Neural progenitor cell (in vitro differentiated cells): ENCODE measurements around the gene RRP8. TPM values are rescaled to one million over a fixed set of nuclear protein-coding genes. Genes with fewer than 3 reads are reported as not detected.

Experiments used
- DNase-seq: peaks from one replicate; pipeline ENCODE4 v3.0.0-alpha.2; 2016; ENCODE audit warnings: low spot score
- H2AFZ ChIP-seq: fragments of 200-600 bp; sonication (generic); replicated peaks from 2 replicates; pipeline ENCODE4 v1.6.1; 2016; ENCODE audit warnings: antibody characterized with exemption
- H3F3A ChIP-seq: fragments of 200-600 bp; sonication (generic); 2 replicates; pipeline ENCODE4 v1.6.1; 2016; ENCODE audit warnings: antibody characterized with exemption, low read depth
- H3K27ac ChIP-seq: fragments of 200-600 bp; sonication (generic); 2 replicates; pipeline ENCODE4 v1.5.1; 2016; ENCODE audit warnings: mild to moderate bottlenecking
- H3K27me3 ChIP-seq: fragments of 200-600 bp; sonication (generic); 2 replicates; pipeline ENCODE4 v1.6.1; 2016; ENCODE audit warnings: mild to moderate bottlenecking, moderate library complexity
- H3K36me3 ChIP-seq: fragments of 200-600 bp; sonication (generic); 2 replicates; pipeline ENCODE4 v1.5.1; 2016
- H3K4me1 ChIP-seq: fragments of 200-600 bp; sonication (generic); 2 replicates; pipeline ENCODE4 v1.6.1; 2016; ENCODE audit warnings: mixed run types
- H3K4me2 ChIP-seq: fragments of 200-600 bp; sonication (generic); 2 replicates; pipeline ENCODE4 v1.6.1; 2016
- H3K4me3 ChIP-seq: fragments of 200-600 bp; sonication (generic); 2 replicates; pipeline ENCODE4 v1.5.1; 2016
- H3K79me2 ChIP-seq: fragments of 200-600 bp; sonication (generic); 2 replicates; pipeline ENCODE4 v1.6.1; 2016; ENCODE audit warnings: low read depth
- H3K9ac ChIP-seq: fragments of 200-600 bp; sonication (generic); 2 replicates; pipeline ENCODE4 v1.6.1; 2016
- H3K9me3 ChIP-seq: fragments of 200-600 bp; sonication (generic); 2 replicates; pipeline ENCODE4 v1.5.1; 2016; ENCODE audit warnings: low read depth
- H4K20me1 ChIP-seq: fragments of 200-600 bp; sonication (generic); 2 replicates; pipeline ENCODE4 v1.6.1; 2016; ENCODE audit warnings: low read depth
- H3K27ac Mint-ChIP-seq: 3 replicates; pipeline ENCODE4 v1.8.0; 2021; ENCODE audit warnings: mixed read lengths
- H3K27me3 Mint-ChIP-seq: 2 replicates; pipeline ENCODE4 v1.8.0; 2022; ENCODE audit warnings: low read depth, mild to moderate bottlenecking, inconsistent platforms, moderate library complexity, mixed read lengths; ENCODE audit not compliant: insufficient read depth
- H3K36me3 Mint-ChIP-seq: 3 replicates; pipeline ENCODE4 v1.8.0; 2021; ENCODE audit warnings: mixed read lengths
- H3K4me1 Mint-ChIP-seq: 3 replicates; pipeline ENCODE4 v1.8.0; 2021; ENCODE audit warnings: mixed read lengths
- H3K4me3 Mint-ChIP-seq: 3 replicates; pipeline ENCODE4 v1.8.0; 2021; ENCODE audit warnings: mild to moderate bottlenecking, moderate library complexity, mixed read lengths
- H3K9me3 Mint-ChIP-seq: 3 replicates; pipeline ENCODE4 v1.8.0; 2020; ENCODE audit warnings: mixed read lengths
- CTCF ChIP-seq: fragments of 200-600 bp; sonication (generic); IDR thresholded peaks from 2 replicates; pipeline ENCODE4 v1.5.1; 2017; ENCODE audit warnings: antibody characterized with exemption, mild to moderate bottlenecking
- EZH2 ChIP-seq: fragments of 200-600 bp; sonication (generic); IDR thresholded peaks from 2 replicates; pipeline ENCODE4 v1.6.1; 2017; ENCODE audit warnings: antibody characterized with exemption, mild to moderate bottlenecking, moderate library complexity
- EZH2phosphoT487 ChIP-seq: fragments of 200-600 bp; sonication (generic); IDR thresholded peaks from 2 replicates; pipeline ENCODE4 v1.6.1; 2017; ENCODE audit warnings: antibody characterized with exemption
- total RNA-seq: library from RNA; depleted of rRNA; stranded (reverse); fragments of >200 nt; gene quantifications from 2 replicates; pipeline ENCODE4 v1.2.3, GENCODE V29; 2015; ENCODE audit warnings: low replicate concordance

RRP8 gene
- total RNA-seq, 1 donor from 2014 or later = 16.0 TPM

- TF ChIP-seq EZH2 (no peak), CTCF (no peak), EZH2phosphoT487 (no peak)
- Histone ChIP-seq H3K4me1 (peaks cover 3% of the 10 kb centered on the region), H3K9me3 (no peaks in the 10 kb centered on the region), H3K27ac (no peak overlapping the region), H3K36me3 (no peaks in the 10 kb centered on the region), H3K79me2 (no peaks in the 10 kb centered on the region), H3K9ac (no peak overlapping the region), H3K27me3 (peaks cover 30% of the 10 kb centered on the region), H3K4me3 (no peak overlapping the region), H4K20me1 (peaks cover 4% of the 10 kb centered on the region), H2AFZ (no peak overlapping the region), H3K4me2 (no peak overlapping the region), H3F3A (peaks cover 9% of the 10 kb centered on the region)
- Mint-ChIP-seq H3K27ac (no peak overlapping the region), H3K9me3 (no peaks in the 10 kb centered on the region), H3K4me1 (no peaks in the 10 kb centered on the region), H3K27me3 (peaks cover 7% of the 10 kb centered on the region), H3K36me3 (peaks cover 19% of the 10 kb centered on the region), H3K4me3 (no peak overlapping the region)
- DNase-seq = no peak
Measured at GRCh38 chr11:6634534-6634933, 31.1 kb upstream of the RRP8 start.

GRCh38 chr11:6633422-6634408 is 30.3 kb upstream of the RRP8 start:
- Mint-ChIP-seq H3K27me3 (peaks cover 7% of the 10 kb centered on the region), H3K9me3 (no peaks in the 10 kb centered on the region), H3K4me1 (no peaks in the 10 kb centered on the region), H3K4me3 (no peak overlapping the region), H3K27ac (no peak overlapping the region), H3K36me3 (peaks cover 22% of the 10 kb centered on the region)
- Histone ChIP-seq H3K9ac (no peak overlapping the region), H4K20me1 (peaks cover 4% of the 10 kb centered on the region), H3K27me3 (peaks cover 38% of the 10 kb centered on the region), H3F3A (peaks cover 9% of the 10 kb centered on the region), H3K4me1 (peaks cover 3% of the 10 kb centered on the region), H3K4me2 (no peak overlapping the region), H3K27ac (no peak overlapping the region), H3K4me3 (no peak overlapping the region), H3K36me3 (no peaks in the 10 kb centered on the region), H2AFZ (no peak overlapping the region), H3K79me2 (no peaks in the 10 kb centered on the region), H3K9me3 (no peaks in the 10 kb centered on the region)
- TF ChIP-seq CTCF = no peak
- no peak for TF ChIP-seq EZH2
- TF ChIP-seq EZH2phosphoT487 = no peak
- DNase-seq = no peak

- Histone ChIP-seq H2AFZ (no peak overlapping the region), H3K4me1 (peaks cover 3% of the 10 kb centered on the region), H3K27ac (no peak overlapping the region), H3K4me3 (no peak overlapping the region), H3K27me3 (peaks cover 40% of the 10 kb centered on the region), H3K79me2 (no peaks in the 10 kb centered on the region), H3K4me2 (no peak overlapping the region), H3K9me3 (no peaks in the 10 kb centered on the region), H4K20me1 (peaks cover 4% of the 10 kb centered on the region), H3F3A (peaks cover 9% of the 10 kb centered on the region), H3K9ac (no peak overlapping the region), H3K36me3 (no peaks in the 10 kb centered on the region)
- Mint-ChIP-seq H3K27me3 (peaks cover 7% of the 10 kb centered on the region), H3K4me1 (no peaks in the 10 kb centered on the region), H3K9me3 (no peaks in the 10 kb centered on the region), H3K4me3 (no peak overlapping the region), H3K36me3 (peaks cover 25% of the 10 kb centered on the region), H3K27ac (no peak overlapping the region)
- no peak for TF ChIP-seq CTCF
- TF ChIP-seq EZH2phosphoT487 = no peak
- no peak for TF ChIP-seq EZH2
- DNase-seq = no peak
Measured at GRCh38 chr11:6632116-6633073, 29.0 kb upstream of the RRP8 start.
